Measurements from ENCODE around the gene SPATA19. TPM values are rescaled to one million over a fixed set of nuclear protein-coding genes. Genes with fewer than 3 reads are reported as not detected.

Gene SPATA19
- total and polyA plus RNA-seq, 4 donors, result not detected

GRCh38 chr11:133796043-133796795, 49.1 kb downstream of the SPATA19 start (continued):
- TF ChIP-seq HNF4A (conservative IDR thresholded peaks at IDR 0.05), result no peak
- no peak for TF ChIP-seq TAF1 (conservative IDR thresholded peaks at IDR 0.05)
- TF ChIP-seq JUND (IDR thresholded peaks at IDR 0.05), result no peak

GRCh38 chr11:133795088-133795487, 50.2 kb downstream of the SPATA19 start:
- H3K9me3 ChIP-seq (ENCODE audit: control insufficient read depth in 4 of 4, low read length in 3 of 4), result peaks cover 8 to 35% (median 16%) of the 10 kb centered on the region in 4 donors
- no peaks in the 10 kb centered on the region for H3K36me3 ChIP-seq (ENCODE audit: control insufficient read depth in 4 of 4, insufficient read depth in 3 of 4, low read depth in 1 of 4, low read length in 3 of 4)
- no peak for DNase-seq (ENCODE audit: low spot score)
- TF ChIP-seq HNF4G (IDR thresholded peaks at IDR 0.05) (no peak), ZBTB33 (IDR thresholded peaks at IDR 0.05) (no peak), SP1 (IDR thresholded peaks at IDR 0.05) (no peak), YY1 (IDR thresholded peaks at IDR 0.05) (no peak), JUND (IDR thresholded peaks at IDR 0.05) (no peak), ATF3 (IDR thresholded peaks at IDR 0.05) (no peak), RAD21 (IDR thresholded peaks at IDR 0.05) (no peak), HNF4A (conservative IDR thresholded peaks at IDR 0.05) (no peak), RXRA (IDR thresholded peaks at IDR 0.05) (no peak), TAF1 (conservative IDR thresholded peaks at IDR 0.05) (no peak)
- TF ChIP-seq, protein P1, sequence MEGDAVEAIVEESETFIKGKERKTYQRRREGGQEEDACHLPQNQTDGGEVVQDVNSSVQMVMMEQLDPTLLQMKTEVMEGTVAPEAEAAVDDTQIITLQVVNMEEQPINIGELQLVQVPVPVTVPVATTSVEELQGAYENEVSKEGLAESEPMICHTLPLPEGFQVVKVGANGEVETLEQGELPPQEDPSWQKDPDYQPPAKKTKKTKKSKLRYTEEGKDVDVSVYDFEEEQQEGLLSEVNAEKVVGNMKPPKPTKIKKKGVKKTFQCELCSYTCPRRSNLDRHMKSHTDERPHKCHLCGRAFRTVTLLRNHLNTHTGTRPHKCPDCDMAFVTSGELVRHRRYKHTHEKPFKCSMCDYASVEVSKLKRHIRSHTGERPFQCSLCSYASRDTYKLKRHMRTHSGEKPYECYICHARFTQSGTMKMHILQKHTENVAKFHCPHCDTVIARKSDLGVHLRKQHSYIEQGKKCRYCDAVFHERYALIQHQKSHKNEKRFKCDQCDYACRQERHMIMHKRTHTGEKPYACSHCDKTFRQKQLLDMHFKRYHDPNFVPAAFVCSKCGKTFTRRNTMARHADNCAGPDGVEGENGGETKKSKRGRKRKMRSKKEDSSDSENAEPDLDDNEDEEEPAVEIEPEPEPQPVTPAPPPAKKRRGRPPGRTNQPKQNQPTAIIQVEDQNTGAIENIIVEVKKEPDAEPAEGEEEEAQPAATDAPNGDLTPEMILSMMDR (IDR thresholded peaks at IDR 0.05; ENCODE audit: low read depth, low read length, missing input control), result no peak
- TF ChIP-seq, protein P2, sequence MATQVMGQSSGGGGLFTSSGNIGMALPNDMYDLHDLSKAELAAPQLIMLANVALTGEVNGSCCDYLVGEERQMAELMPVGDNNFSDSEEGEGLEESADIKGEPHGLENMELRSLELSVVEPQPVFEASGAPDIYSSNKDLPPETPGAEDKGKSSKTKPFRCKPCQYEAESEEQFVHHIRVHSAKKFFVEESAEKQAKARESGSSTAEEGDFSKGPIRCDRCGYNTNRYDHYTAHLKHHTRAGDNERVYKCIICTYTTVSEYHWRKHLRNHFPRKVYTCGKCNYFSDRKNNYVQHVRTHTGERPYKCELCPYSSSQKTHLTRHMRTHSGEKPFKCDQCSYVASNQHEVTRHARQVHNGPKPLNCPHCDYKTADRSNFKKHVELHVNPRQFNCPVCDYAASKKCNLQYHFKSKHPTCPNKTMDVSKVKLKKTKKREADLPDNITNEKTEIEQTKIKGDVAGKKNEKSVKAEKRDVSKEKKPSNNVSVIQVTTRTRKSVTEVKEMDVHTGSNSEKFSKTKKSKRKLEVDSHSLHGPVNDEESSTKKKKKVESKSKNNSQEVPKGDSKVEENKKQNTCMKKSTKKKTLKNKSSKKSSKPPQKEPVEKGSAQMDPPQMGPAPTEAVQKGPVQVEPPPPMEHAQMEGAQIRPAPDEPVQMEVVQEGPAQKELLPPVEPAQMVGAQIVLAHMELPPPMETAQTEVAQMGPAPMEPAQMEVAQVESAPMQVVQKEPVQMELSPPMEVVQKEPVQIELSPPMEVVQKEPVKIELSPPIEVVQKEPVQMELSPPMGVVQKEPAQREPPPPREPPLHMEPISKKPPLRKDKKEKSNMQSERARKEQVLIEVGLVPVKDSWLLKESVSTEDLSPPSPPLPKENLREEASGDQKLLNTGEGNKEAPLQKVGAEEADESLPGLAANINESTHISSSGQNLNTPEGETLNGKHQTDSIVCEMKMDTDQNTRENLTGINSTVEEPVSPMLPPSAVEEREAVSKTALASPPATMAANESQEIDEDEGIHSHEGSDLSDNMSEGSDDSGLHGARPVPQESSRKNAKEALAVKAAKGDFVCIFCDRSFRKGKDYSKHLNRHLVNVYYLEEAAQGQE (IDR thresholded peaks at IDR 0.05), result no peak
- no peaks in the 10 kb centered on the region for H3K4me1 ChIP-seq (ENCODE audit: control insufficient read depth in 4 of 4, insufficient read depth in 4 of 4, low read length in 3 of 4)
- H3K4me3 ChIP-seq (ENCODE audit: low read depth in 1 of 3, low read length in 3 of 3), result no peak overlapping the region
- peaks cover 0 to 8% (median 0%) of the 10 kb centered on the region in 4 donors for H3K27me3 ChIP-seq (ENCODE audit: control insufficient read depth in 4 of 4, insufficient read depth in 4 of 4, low read length in 3 of 4)
- H3K27ac ChIP-seq (ENCODE audit: low read depth in 1 of 2, low read length in 2 of 2), result no peak overlapping the region
- 50% methylated on average over 2 of the region's 2 CpGs for WGBS
- H3K9ac ChIP-seq (ENCODE audit: low read depth in 1 of 2, low read length in 2 of 2), result no peak overlapping the region

Measured in liver (tissue), 9 donors.